SU-DHL-6 (cell line): Measurements from ENCODE around the gene PRDM16.

Source experiments
- H2AFZ ChIP-seq: fragments of 200-600 bp; sonication (generic); 2 replicates; pipeline ENCODE4 v1.6.1; 2014; ENCODE audit warnings: low read depth, mild to moderate bottlenecking, moderate library complexity, mixed read lengths, antibody characterized with exemption, low read length; ENCODE audit not compliant: severe bottlenecking
- H3F3A ChIP-seq: fragments of 200-600 bp; shearing (Covaris generic); 2 replicates; pipeline ENCODE4 v1.6.0; 2016; ENCODE audit warnings: antibody characterized with exemption, mild to moderate bottlenecking; ENCODE audit not compliant: insufficient read depth
- H3K27ac ChIP-seq: fragments of 200-600 bp; sonication (generic); 2 replicates; pipeline ENCODE4 v1.5.1; 2016; ENCODE audit warnings: low read depth, mild to moderate bottlenecking, low read length, moderate library complexity, mixed read lengths
- H3K27me3 ChIP-seq: fragments of 200-600 bp; sonication (generic), shearing (Covaris generic); 2 replicates; pipeline ENCODE4 v1.6.0; 2014; ENCODE audit warnings: mild to moderate bottlenecking, low read length
- H3K36me3 ChIP-seq: fragments of 200-600 bp; sonication (generic); 2 replicates; pipeline ENCODE4 v1.6.1; 2014; ENCODE audit warnings: mild to moderate bottlenecking, low read length, mixed read lengths
- H3K4me2 ChIP-seq: fragments of 300-600, 200-600 bp; shearing (Covaris generic), sonication (generic); 2 replicates; pipeline ENCODE4 v1.6.0; 2014; ENCODE audit warnings: low read length, low read depth, mild to moderate bottlenecking; ENCODE audit not compliant: poor library complexity, severe bottlenecking
- H3K4me3 ChIP-seq: fragments of 200-600 bp; sonication (generic); 2 replicates; pipeline ENCODE4 v1.5.1; 2014; ENCODE audit warnings: antibody characterized with exemption, low read length, mild to moderate bottlenecking, mixed read lengths; ENCODE audit not compliant: insufficient read depth, poor library complexity, severe bottlenecking
- H3K79me2 ChIP-seq: fragments of 200-600 bp; sonication (generic); 2 replicates; pipeline ENCODE4 v1.6.1; 2014; ENCODE audit warnings: mild to moderate bottlenecking, low read length, moderate library complexity; ENCODE audit not compliant: insufficient read depth
- H3K9ac ChIP-seq: fragments of 200-600 bp; sonication (generic); 2 replicates; pipeline ENCODE4 v1.7.0; 2014; ENCODE audit warnings: mild to moderate bottlenecking, low read length
- H3K9me2 ChIP-seq: fragments of 200-600 bp; sonication (generic); replicated peaks from 2 replicates; pipeline ENCODE4 v1.6.1; 2014; ENCODE audit warnings: low read length; ENCODE audit not compliant: insufficient read depth
- H3K9me3 ChIP-seq: fragments of 200-600 bp; sonication (generic); 2 replicates; pipeline ENCODE4 v1.6.1; 2014; ENCODE audit warnings: low read length, mixed read lengths; ENCODE audit not compliant: insufficient read depth
- H4K20me1 ChIP-seq: fragments of 200-600 bp; sonication (generic); 2 replicates; pipeline ENCODE4 v1.6.1; 2014; ENCODE audit warnings: low read depth, mild to moderate bottlenecking, antibody characterized with exemption, low read length, moderate library complexity, mixed read lengths
- CTCF ChIP-seq: fragments of 200-600 bp; sonication (generic); IDR thresholded peaks from one replicate; pipeline ENCODE4 v1.5.1; 2017; ENCODE audit warnings: antibody characterized with exemption, mild to moderate bottlenecking, low read length, moderate library complexity; ENCODE audit not compliant: insufficient read depth, poor library complexity, severe bottlenecking
- EZH2phosphoT487 ChIP-seq: fragments of 200-600 bp; sonication (generic), shearing (Covaris generic); conservative IDR thresholded peaks from 2 replicates; pipeline ENCODE4 v1.6.1; 2018; ENCODE audit warnings: mild to moderate bottlenecking, antibody characterized with exemption, low read length, moderate library complexity, mixed read lengths

Gene PRDM16

DNA sequence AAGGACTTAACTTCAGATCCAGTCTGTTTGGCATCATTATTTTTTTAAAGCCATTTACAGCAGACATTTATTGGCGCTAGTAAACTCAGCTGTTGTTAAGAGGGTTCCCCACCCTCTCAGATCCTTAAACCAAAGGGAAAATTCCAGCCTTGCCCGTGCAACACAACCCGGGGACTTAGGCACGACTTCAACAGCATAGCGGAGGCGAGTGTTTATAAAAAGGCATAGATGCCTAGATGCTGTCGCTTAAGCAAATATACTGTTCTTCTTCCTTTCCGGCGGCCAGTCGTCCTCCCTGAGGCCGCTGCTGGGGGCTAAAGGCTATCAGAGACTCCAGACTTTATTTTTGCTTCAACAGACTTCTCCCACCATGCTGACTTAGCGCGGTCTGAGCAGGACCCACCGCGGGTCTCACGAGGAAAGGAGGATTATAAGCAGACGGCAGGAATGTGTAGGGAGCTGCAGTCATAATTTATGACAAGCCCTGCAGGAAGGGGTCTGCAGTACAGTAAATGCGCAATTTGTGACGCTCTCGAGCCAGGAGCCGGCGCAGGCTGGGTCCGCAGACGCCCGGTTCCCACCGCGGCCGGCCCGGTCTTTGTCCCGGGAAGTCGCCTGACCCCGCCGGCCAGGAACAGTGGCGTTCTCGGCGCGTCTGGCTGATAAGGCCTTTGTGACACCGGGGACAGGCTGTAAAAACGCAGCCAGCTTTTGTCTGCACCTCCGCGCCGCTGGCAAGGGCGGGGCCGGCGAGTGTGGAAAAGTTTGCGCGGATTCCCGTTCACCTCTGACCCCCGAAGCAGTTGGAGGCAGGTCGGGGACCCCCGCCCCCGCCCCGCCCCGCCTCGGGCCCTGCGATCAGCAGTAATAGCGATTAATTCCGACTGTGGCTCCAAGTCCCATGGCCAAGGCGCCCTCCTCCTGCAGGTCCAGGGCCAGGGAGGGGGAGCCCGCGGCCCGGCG lies 324.3 kb downstream of the PRDM16 start:
- no peak overlapping the region for H3K4me3 ChIP-seq
- H3F3A ChIP-seq, result no peaks in the 10 kb centered on the region
- H3K27me3 ChIP-seq, result no peaks in the 10 kb centered on the region
- no peaks in the 10 kb centered on the region for H3K9me2 ChIP-seq
- no peak overlapping the region for H3K27ac ChIP-seq
- no peaks in the 10 kb centered on the region for H3K9me3 ChIP-seq
- no peaks in the 10 kb centered on the region for H3K79me2 ChIP-seq
- H3K4me2 ChIP-seq, result no peak overlapping the region
- H2AFZ ChIP-seq, result no peak overlapping the region
- H3K9ac ChIP-seq, result no peak overlapping the region
- TF ChIP-seq CTCF, result no peak
- no peak for TF ChIP-seq EZH2phosphoT487
- no peaks in the 10 kb centered on the region for H4K20me1 ChIP-seq
- no peaks in the 10 kb centered on the region for H3K36me3 ChIP-seq

DNA sequence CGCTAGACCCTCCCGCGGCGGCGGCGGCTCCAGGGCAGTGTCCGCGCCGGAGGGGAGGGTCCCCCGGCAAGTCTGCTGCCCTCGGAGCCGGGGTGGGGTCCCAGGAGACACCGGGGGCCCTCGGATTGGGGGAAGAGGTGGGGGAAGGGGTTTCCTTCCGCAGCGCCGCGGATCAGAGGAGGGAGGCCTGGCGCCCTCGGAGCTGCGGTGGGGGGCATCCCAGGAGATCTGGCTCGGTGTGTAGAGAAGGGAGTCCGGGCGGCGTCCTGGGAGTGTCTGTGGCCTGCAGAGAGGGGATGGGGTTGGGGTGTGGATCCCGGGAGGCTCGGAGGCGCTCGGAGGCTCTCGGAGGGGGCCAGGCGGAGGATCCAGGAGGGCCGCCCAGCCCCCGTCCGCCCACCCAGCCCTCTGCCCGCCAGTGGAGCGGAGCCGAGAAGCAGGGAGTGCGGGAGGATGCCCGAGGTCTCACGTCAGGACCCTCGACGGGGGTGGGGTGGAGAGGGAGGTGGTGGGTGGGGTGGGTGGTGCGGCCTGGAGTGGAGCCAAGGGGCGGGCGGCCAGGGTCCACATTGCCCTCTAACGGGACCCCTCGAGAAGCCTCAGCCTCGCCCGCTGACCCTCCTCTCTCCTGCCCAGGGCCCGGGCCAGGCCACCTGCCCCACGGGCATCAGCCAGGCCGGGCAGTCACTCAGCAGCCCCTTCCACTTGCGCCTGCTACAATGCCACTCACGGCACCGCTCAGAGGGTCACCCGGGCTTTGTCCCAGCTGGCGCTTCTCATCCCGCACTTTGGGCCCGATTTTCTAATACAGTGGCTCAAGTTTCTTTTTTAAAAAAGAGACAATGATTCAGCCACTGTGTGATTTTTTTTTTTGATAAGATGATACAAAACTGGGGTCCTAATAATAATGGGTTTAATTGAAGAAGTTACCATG lies 325.3 kb downstream of the PRDM16 start:
- no peaks in the 10 kb centered on the region for H3K36me3 ChIP-seq
- H3F3A ChIP-seq, result no peaks in the 10 kb centered on the region
- H3K27me3 ChIP-seq, result no peaks in the 10 kb centered on the region
- no peaks in the 10 kb centered on the region for H3K79me2 ChIP-seq
- no peak overlapping the region for H3K9ac ChIP-seq
- no peak overlapping the region for H3K4me3 ChIP-seq
- no peak overlapping the region for H3K4me2 ChIP-seq
- no peaks in the 10 kb centered on the region for H3K9me3 ChIP-seq
- no peak overlapping the region for H3K27ac ChIP-seq
- no peaks in the 10 kb centered on the region for H4K20me1 ChIP-seq
- TF ChIP-seq CTCF (no peak), EZH2phosphoT487 (no peak)
- H2AFZ ChIP-seq, result no peak overlapping the region
- H3K9me2 ChIP-seq, result no peaks in the 10 kb centered on the region

- Histone ChIP-seq H3K27me3 (no peaks in the 10 kb centered on the region), H3K4me2 (no peak overlapping the region), H3K9ac (no peak overlapping the region), H3K27ac (no peak overlapping the region), H2AFZ (no peak overlapping the region), H3K36me3 (no peaks in the 10 kb centered on the region), H3K9me3 (no peaks in the 10 kb centered on the region), H3K79me2 (no peaks in the 10 kb centered on the region), H3K9me2 (no peaks in the 10 kb centered on the region), H3F3A (no peaks in the 10 kb centered on the region), H3K4me3 (no peak overlapping the region), H4K20me1 (no peaks in the 10 kb centered on the region)
- TF ChIP-seq CTCF (no peak), EZH2phosphoT487 (no peak)
Observed at GRCh38 chr1:3396411-3396810, 327.4 kb downstream of the PRDM16 start.
